Measurements from ENCODE around the gene STK24.

- TF ChIP-seq EZH2 (IDR thresholded peaks at IDR 0.05) (no peak), POLR2AphosphoS5 (IDR thresholded peaks at IDR 0.05; ENCODE audit: borderline replicate concordance, low read depth, low read length) (no peak)
These were observed 148.5 kb downstream of the STK24 start for GRCh38 chr13:98428256-98428966.
